ENCODE results near the gene PDCD4.
A peak's percentile ranks its signal among the peaks of the same experiment; 100 is the strongest.

The PDCD4 gene

GRCh38 chr10:110871298-110872084 lies at the start of gene PDCD4:
Gene PDCD4, plus strand, starts transcription at chr10:110871928. Its CDS starts 4,100 bp downstream, at chr10:110876028.
- peak; percentile 99 for DNase-seq

- DNase-seq: no peak
Measured at GRCh38 chr10:110822035-110822711, 49.6 kb upstream of the PDCD4 start.

- DNase-seq: peak; percentile 69
Measured at GRCh38 chr10:110822712-110823311, 48.9 kb upstream of the PDCD4 start.

- DNase-seq: no peak
Measured at GRCh38 chr10:110824152-110824441, 47.6 kb upstream of the PDCD4 start.

- DNase-seq: no peak
Measured at GRCh38 chr10:110824660-110825059, 47.1 kb upstream of the PDCD4 start.

- DNase-seq: no peak
Measured at GRCh38 chr10:110825508-110825907, 46.2 kb upstream of the PDCD4 start.

GRCh38 chr10:110827410-110827809 lies 44.3 kb upstream of the PDCD4 start:
- no peak for DNase-seq

- DNase-seq: no peak
Measured at GRCh38 chr10:110827875-110828274, 43.9 kb upstream of the PDCD4 start.

- DNase-seq: no peak
Measured at GRCh38 chr10:110828525-110828924, 43.2 kb upstream of the PDCD4 start.

GRCh38 chr10:110829721-110830410 lies 41.9 kb upstream of the PDCD4 start:
- DNase-seq: no peak

GRCh38 chr10:110833234-110833940 lies 38.3 kb upstream of the PDCD4 start:
- no peak for DNase-seq

GRCh38 chr10:110833941-110834628 lies 37.6 kb upstream of the PDCD4 start:
- DNase-seq: no peak

GRCh38 chr10:110834629-110835301 lies 37.0 kb upstream of the PDCD4 start:
- DNase-seq: no peak

- DNase-seq: no peak
Measured at GRCh38 chr10:110835841-110836240, 35.9 kb upstream of the PDCD4 start.

- DNase-seq: no peak
Measured at GRCh38 chr10:110836706-110837105, 35.0 kb upstream of the PDCD4 start.

- no peak for DNase-seq
Measured at GRCh38 chr10:110837418-110838171, 34.1 kb upstream of the PDCD4 start.

- no peak for DNase-seq
Measured at GRCh38 chr10:110840225-110840922, 31.4 kb upstream of the PDCD4 start.

- no peak for DNase-seq
Measured at GRCh38 chr10:110840923-110841428, 30.8 kb upstream of the PDCD4 start.

GRCh38 chr10:110841767-110842267 lies 29.9 kb upstream of the PDCD4 start:
- DNase-seq: no peak
